DOHH2 (cell line): ENCODE data around the gene UBE2R2.

ENCODE experiments used
- H3F3A ChIP-seq: fragments of 200-600 bp; sonication (generic), shearing (Covaris generic); 2 replicates; pipeline ENCODE4 v1.6.0; 2016; ENCODE audit warnings: antibody characterized with exemption, mild to moderate bottlenecking; ENCODE audit not compliant: control insufficient read depth, insufficient read depth
- H3K27ac ChIP-seq: fragments of 200-600 bp; sonication (generic); 2 replicates; pipeline ENCODE4 v1.5.1; 2014; ENCODE audit warnings: low read depth, mild to moderate bottlenecking, low read length, moderate library complexity
- H3K27me3 ChIP-seq: fragments of 200-600 bp; sonication (generic); 2 replicates; pipeline ENCODE4 v1.6.1; 2014; ENCODE audit warnings: mild to moderate bottlenecking, low read length, mixed read lengths; ENCODE audit not compliant: control insufficient read depth
- H3K36me3 ChIP-seq: fragments of 200-600 bp; sonication (generic); 2 replicates; pipeline ENCODE4 v1.6.1; 2014; ENCODE audit warnings: mild to moderate bottlenecking, low read length, moderate library complexity, mixed read lengths; ENCODE audit not compliant: control insufficient read depth
- H3K4me1 ChIP-seq: fragments of 200-600 bp; sonication (generic); 2 replicates; pipeline ENCODE4 v1.6.1; 2014; ENCODE audit warnings: mild to moderate bottlenecking, low read length, mixed read lengths; ENCODE audit not compliant: control insufficient read depth
- H3K4me2 ChIP-seq: fragments of 200-600 bp; sonication (generic); 2 replicates; pipeline ENCODE4 v1.6.0; 2014; ENCODE audit warnings: mild to moderate bottlenecking, low read length, moderate library complexity
- H3K4me3 ChIP-seq: fragments of 200-600 bp; sonication (generic); 2 replicates; pipeline ENCODE4 v1.5.1; 2014; ENCODE audit warnings: mild to moderate bottlenecking, low read length, mixed read lengths
- H3K79me2 ChIP-seq: fragments of 200-600 bp; sonication (generic); 2 replicates; pipeline ENCODE4 v1.6.1; 2014; ENCODE audit warnings: mild to moderate bottlenecking, low read length, mixed read lengths; ENCODE audit not compliant: control insufficient read depth
- H3K9me2 ChIP-seq: fragments of 200-600 bp; sonication (generic); replicated peaks from 2 replicates; pipeline ENCODE4 v1.6.1; 2014; ENCODE audit warnings: mild to moderate bottlenecking, low read length, mixed read lengths; ENCODE audit not compliant: control insufficient read depth
- H3K9me3 ChIP-seq: fragments of 200-600 bp; sonication (generic); 2 replicates; pipeline ENCODE4 v1.6.1; 2014; ENCODE audit warnings: antibody characterized with exemption, low read length, mixed read lengths; ENCODE audit not compliant: control insufficient read depth, insufficient read depth
- H4K20me1 ChIP-seq: fragments of 200-600 bp; sonication (generic); 2 replicates; pipeline ENCODE4 v1.6.0; 2014; ENCODE audit warnings: low read depth, mild to moderate bottlenecking, antibody characterized with exemption, low read length, moderate library complexity; ENCODE audit not compliant: control insufficient read depth, insufficient read depth
- CTCF ChIP-seq: fragments of 200-600 bp; sonication (generic); IDR thresholded peaks from one replicate; pipeline ENCODE4 v1.5.1; 2014; ENCODE audit warnings: antibody characterized with exemption, mild to moderate bottlenecking, low read depth, low read length; ENCODE audit not compliant: poor library complexity, severe bottlenecking
- EZH2phosphoT487 ChIP-seq: fragments of 200-600 bp; sonication (generic); IDR thresholded peaks from 2 replicates; pipeline ENCODE4 v1.6.1; 2017; ENCODE audit warnings: borderline replicate concordance, mild to moderate bottlenecking, antibody characterized with exemption, low read length, moderate library complexity, mixed read lengths

Gene UBE2R2

DNA sequence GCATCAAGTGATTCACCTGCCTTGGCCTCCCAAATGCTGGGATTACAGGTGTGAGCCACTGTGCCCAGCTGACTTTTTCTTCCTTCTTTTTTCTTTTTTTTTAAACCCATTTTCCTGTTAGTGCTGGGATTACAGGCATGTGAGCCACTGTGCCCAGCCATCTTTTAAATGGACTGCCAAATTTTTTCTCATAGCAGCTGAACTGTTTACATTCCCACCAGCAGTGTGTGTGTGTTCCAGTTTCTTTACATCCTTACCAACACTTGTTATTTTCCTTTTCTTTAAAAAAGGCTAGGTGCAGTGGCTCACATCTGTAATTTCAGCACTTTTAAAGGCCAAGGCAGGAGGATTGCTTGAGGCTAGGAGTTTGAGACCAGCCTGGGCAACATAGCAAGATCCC is 76.9 kb downstream of the UBE2R2 start:
- Histone ChIP-seq H3F3A (peaks cover 3% of the 10 kb centered on the region; the same call in 1 of the 2 replicates), H3K9me2 (no peaks in the 10 kb centered on the region), H3K79me2 (peaks cover 94% of the 10 kb centered on the region), H3K27me3 (no peaks in the 10 kb centered on the region), H3K36me3 (peaks cover 56% of the 10 kb centered on the region), H3K4me1 (peaks cover 27% of the 10 kb centered on the region), H3K9me3 (no peaks in the 10 kb centered on the region), H3K27ac (0 out of 2 replicates have a peak overlapping the region, but pooled peaks have one; percentile 10), H3K4me2 (no peak overlapping the region), H4K20me1 (peaks cover 3% of the 10 kb centered on the region; the same call in 1 of the 2 replicates), H3K4me3 (no peak overlapping the region)
- no peak for TF ChIP-seq EZH2phosphoT487
- no peak for TF ChIP-seq CTCF

- H3K4me3 ChIP-seq = no peak overlapping the region
- peaks cover 3% of the 10 kb centered on the region; the same call in 1 of the 2 replicates for H3F3A ChIP-seq
- no peaks in the 10 kb centered on the region for H3K9me2 ChIP-seq
- no peak overlapping the region for H3K4me2 ChIP-seq
- H4K20me1 ChIP-seq = peaks cover 3% of the 10 kb centered on the region; the same call in 1 of the 2 replicates
- no peaks in the 10 kb centered on the region for H3K9me3 ChIP-seq
- H3K79me2 ChIP-seq = peaks cover 94% of the 10 kb centered on the region
- TF ChIP-seq CTCF = no peak
- TF ChIP-seq EZH2phosphoT487 = no peak
- H3K27me3 ChIP-seq = no peaks in the 10 kb centered on the region
- H3K36me3 ChIP-seq = peaks cover 56% of the 10 kb centered on the region
- H3K27ac ChIP-seq = no peak overlapping the region
- H3K4me1 ChIP-seq = peaks cover 27% of the 10 kb centered on the region
These were observed 77.4 kb downstream of the UBE2R2 start for GRCh38 chr9:33894316-33894715.

DNA sequence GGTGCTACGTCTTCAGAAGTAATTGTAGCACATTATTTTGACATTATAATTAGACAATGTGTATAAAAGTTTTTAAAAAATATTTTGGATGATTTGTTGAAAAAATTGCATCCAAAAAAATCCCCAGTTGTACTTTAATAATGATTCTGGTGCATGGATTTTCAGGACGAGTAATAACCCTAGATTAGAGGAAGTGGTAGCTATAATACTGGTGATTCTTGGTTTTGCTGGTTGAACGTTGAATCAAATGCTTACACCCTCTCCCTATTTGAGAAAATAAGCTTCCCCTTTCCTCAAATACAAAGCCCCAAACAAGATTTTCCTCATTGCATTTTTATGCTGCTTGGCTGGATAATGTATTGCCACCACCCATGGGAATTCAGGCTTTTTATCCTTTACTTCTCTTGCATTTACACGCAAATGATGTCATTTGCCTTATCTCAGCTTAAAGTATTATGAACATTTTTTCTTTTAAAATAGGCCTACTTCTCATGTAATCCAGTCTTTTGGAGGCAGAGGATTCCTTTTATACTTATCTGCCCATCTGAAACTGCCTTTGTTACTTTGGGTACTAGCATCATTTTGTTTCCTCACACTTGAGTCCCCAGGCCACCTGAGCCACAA is 86.3 kb downstream of the UBE2R2 start:
- no peak overlapping the region for H3K27ac ChIP-seq
- 0 out of 2 replicates have a peak, but pooled peaks cover 3% of the 10 kb centered on the region for H3F3A ChIP-seq
- H3K27me3 ChIP-seq = no peaks in the 10 kb centered on the region
- H3K9me3 ChIP-seq = no peaks in the 10 kb centered on the region
- TF ChIP-seq EZH2phosphoT487 = no peak
- no peaks in the 10 kb centered on the region for H3K9me2 ChIP-seq
- H3K4me3 ChIP-seq = no peak overlapping the region
- no peak overlapping the region for H3K4me2 ChIP-seq
- peaks cover 80% of the 10 kb centered on the region for H3K36me3 ChIP-seq
- peaks cover 13% of the 10 kb centered on the region for H3K4me1 ChIP-seq
- H3K79me2 ChIP-seq = peaks cover 90% of the 10 kb centered on the region
- H4K20me1 ChIP-seq = no peaks in the 10 kb centered on the region

GRCh38 chr9:33905137-33905536 is 88.2 kb downstream of the UBE2R2 start:
- H3K9me2 ChIP-seq = no peaks in the 10 kb centered on the region
- no peak overlapping the region for H3K4me2 ChIP-seq
- H3K27me3 ChIP-seq = no peaks in the 10 kb centered on the region
- peaks cover 17% of the 10 kb centered on the region for H3K4me1 ChIP-seq
- TF ChIP-seq EZH2phosphoT487 (no peak), CTCF (no peak)
- peaks cover 74% of the 10 kb centered on the region for H3K36me3 ChIP-seq
- H4K20me1 ChIP-seq = no peaks in the 10 kb centered on the region
- 0 out of 2 replicates have a peak, but pooled peaks cover 2% of the 10 kb centered on the region for H3F3A ChIP-seq
- no peaks in the 10 kb centered on the region for H3K9me3 ChIP-seq
- no peak overlapping the region for H3K4me3 ChIP-seq
- no peak overlapping the region for H3K27ac ChIP-seq
- H3K79me2 ChIP-seq = peaks cover 92% of the 10 kb centered on the region
